SH-SY5Y (cell line): ENCODE results near the gene WWOX.

Experiments used
- GATA2 ChIP-seq: IDR thresholded peaks from 2 replicates; pipeline ENCODE4 v1.6.1; 2011; ENCODE audit warnings: mild to moderate bottlenecking, low read depth, low read length
- GATA3 ChIP-seq: IDR thresholded peaks from 2 replicates; pipeline ENCODE4 v1.6.1; 2011; ENCODE audit warnings: low read depth, mild to moderate bottlenecking, low read length, moderate library complexity

GRCh38 chr16:78317564-78318240, 218.2 kb downstream of the WWOX start:
- TF ChIP-seq GATA2: no peak
- TF ChIP-seq GATA3: no peak
